ENCODE measurements around the gene TUBA8. TPM values are rescaled to one million over a fixed set of nuclear protein-coding genes. Genes with fewer than 3 reads are reported as not detected.
"Not testable (repeated sequence)": the region's sequence is repeated elsewhere in the genome, so short reads cannot be mapped to it uniquely, and the experiment has no call there.

Gene TUBA8
- total RNA-seq, 1 experiment from 2014 or later = 0.42 TPM

DNA sequence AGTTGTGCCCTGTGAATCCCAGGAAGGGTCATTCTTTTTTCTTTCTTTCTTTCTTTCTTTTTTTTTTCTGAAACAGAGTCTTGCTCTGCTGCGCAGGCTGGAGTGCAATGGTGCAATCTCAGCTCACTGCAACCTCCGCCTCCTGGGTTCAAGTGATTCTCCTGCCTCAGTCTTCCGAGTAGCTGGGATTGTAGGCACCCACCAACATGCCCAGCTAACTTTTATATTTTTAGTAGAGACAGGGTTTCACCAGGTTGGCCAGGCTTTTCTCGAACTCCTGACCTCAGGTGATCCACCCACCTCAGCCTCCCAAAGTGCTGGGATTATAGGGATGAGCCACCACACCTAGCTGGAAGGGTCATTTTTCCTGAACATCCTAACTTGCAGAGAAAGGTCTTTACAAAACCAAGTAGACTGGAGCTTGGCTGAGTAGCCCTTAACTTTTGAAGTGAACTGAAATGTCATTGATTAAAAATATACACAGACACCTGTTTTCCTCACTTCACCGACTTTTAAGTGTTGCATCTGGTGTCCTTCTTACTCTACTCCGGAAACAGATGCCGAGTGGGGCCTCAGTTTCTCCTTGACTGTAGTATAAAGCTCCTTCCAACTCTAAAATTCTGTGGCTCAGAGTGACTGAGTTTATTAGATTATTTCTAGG is 39.2 kb upstream of the TUBA8 start:
- not testable (repeated sequence) for H3K36me3 ChIP-seq; H3K4me3 ChIP-seq; DNase-seq (ENCODE audit: low read depth in 1 of 2, low spot score in 2 of 2); H3K27me3 ChIP-seq (replicated peaks); H3K9me3 ChIP-seq (replicated peaks); H3K27ac ChIP-seq
- peaks cover 21% of the 10 kb centered on the region for H3K4me1 ChIP-seq (replicated peaks)

DNA sequence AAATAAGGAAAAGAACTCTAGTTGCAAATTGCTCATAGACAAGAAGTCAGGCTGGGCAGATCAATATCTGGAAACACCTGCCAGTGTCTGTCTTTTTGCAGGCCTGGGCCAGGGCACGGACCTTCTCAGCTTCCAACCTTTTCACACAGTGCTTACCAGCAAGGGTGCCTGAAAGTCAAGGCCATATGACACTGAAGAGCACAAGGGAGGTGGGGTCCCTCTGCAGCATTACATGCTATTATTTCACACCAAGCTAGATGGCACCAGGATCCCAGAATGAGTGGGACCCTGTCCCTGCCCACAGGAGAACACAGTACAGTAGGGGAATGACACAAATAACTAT is 38.7 kb upstream of the TUBA8 start:
- DNase-seq (ENCODE audit: low read depth in 1 of 2, low spot score in 2 of 2) = no peak
- Histone ChIP-seq H3K27me3 (replicated peaks) (no peaks in the 10 kb centered on the region), H3K9me3 (replicated peaks) (no peaks in the 10 kb centered on the region), H3K36me3 (no peaks in the 10 kb centered on the region), H3K4me1 (replicated peaks) (peaks cover 26% of the 10 kb centered on the region), H3K4me3 (no peak overlapping the region), H3K27ac (no peak overlapping the region)

DNA sequence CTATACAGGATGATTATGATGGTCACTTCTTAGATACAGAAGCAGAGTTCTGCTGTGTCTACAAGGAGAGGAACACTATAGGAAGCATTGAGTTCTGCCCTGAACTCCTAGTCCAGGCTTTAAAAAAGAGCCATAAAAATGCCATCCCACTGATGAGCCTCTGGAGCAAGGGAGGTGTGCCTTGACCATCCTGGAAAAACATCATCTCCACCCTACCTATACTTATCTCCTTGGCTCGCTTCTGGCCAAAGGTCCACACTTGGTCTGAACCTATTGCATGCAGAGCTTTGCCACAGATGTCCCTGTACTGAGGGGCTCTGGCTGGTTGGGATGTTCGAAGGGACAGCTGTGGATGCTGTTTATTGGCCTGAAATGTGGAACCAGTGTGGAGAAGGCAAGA is 37.1 kb upstream of the TUBA8 start:
- H3K4me1 ChIP-seq (replicated peaks) = peaks cover 17% of the 10 kb centered on the region
- 0 out of 2 replicates have a peak, but pooled peaks cover 4% of the 10 kb centered on the region for H3K36me3 ChIP-seq
- H3K4me3 ChIP-seq = no peak overlapping the region
- no peak overlapping the region for H3K27ac ChIP-seq
- no peak for DNase-seq (ENCODE audit: low read depth in 1 of 2, low spot score in 2 of 2)
- no peaks in the 10 kb centered on the region for H3K27me3 ChIP-seq (replicated peaks)
- H3K9me3 ChIP-seq (replicated peaks) = no peaks in the 10 kb centered on the region

DNA sequence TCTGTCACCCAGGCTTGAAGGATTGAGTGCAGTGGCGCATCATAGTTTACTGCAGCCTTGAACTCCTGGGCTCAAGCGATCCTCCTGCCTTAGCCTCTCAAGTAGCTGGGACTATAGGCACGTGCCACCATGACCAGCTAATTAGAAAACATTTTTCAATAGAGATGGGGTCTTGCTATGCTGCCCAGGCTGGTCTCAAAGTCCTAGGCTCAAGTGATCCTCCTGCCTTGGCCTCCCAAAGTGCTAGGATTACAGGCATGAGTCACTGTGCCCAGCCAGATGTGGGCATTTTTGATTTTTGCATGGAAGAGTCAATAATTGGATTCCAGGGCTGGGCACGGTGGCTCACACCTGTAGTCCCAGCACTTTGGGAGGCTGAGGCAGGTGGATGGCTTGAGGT is 36.7 kb upstream of the TUBA8 start:
- H3K9me3 ChIP-seq (replicated peaks); H3K27me3 ChIP-seq (replicated peaks); DNase-seq (ENCODE audit: low read depth in 1 of 2, low spot score in 2 of 2); H3K27ac ChIP-seq; H3K36me3 ChIP-seq; H3K4me3 ChIP-seq: not testable (repeated sequence)
- peaks cover 18% of the 10 kb centered on the region for H3K4me1 ChIP-seq (replicated peaks)

DNA sequence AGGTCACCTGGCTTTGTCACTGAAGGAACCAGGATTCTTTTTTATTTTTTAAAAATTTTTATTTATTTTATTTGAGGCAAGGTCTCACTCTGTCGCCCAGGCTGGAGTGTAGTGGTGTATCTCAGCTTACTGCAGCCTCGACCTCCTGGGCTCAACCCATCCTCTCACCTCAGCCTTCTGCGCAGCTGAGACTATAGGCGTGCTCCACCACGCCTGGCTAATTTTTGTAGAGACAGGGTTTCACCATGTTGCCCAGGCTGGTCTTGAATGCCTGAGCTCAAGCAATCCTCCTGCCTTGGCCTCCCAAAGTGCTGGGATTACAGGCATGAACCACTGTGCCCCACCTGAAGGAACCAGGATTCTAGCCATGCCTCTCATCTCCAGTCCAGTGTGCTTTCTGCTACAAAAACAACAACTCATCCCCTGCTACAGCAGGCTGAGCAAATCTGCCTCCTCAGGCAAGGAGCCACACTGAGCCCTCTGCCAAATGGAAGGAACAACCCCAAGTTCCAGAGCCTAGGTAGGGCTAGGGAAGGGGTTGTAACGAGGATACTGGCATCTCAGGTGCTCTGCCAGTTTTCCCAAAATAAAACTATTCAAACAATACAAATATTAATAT is 35.4 kb upstream of the TUBA8 start:
- no peaks in the 10 kb centered on the region for H3K27me3 ChIP-seq (replicated peaks)
- H3K27ac ChIP-seq = no peak overlapping the region
- H3K4me3 ChIP-seq = no peak overlapping the region
- no peaks in the 10 kb centered on the region for H3K9me3 ChIP-seq (replicated peaks)
- peaks cover 21% of the 10 kb centered on the region for H3K4me1 ChIP-seq (replicated peaks)
- H3K36me3 ChIP-seq = peaks cover 14% of the 10 kb centered on the region
- DNase-seq (ENCODE audit: low read depth in 1 of 2, low spot score in 2 of 2) = no peak

DNA sequence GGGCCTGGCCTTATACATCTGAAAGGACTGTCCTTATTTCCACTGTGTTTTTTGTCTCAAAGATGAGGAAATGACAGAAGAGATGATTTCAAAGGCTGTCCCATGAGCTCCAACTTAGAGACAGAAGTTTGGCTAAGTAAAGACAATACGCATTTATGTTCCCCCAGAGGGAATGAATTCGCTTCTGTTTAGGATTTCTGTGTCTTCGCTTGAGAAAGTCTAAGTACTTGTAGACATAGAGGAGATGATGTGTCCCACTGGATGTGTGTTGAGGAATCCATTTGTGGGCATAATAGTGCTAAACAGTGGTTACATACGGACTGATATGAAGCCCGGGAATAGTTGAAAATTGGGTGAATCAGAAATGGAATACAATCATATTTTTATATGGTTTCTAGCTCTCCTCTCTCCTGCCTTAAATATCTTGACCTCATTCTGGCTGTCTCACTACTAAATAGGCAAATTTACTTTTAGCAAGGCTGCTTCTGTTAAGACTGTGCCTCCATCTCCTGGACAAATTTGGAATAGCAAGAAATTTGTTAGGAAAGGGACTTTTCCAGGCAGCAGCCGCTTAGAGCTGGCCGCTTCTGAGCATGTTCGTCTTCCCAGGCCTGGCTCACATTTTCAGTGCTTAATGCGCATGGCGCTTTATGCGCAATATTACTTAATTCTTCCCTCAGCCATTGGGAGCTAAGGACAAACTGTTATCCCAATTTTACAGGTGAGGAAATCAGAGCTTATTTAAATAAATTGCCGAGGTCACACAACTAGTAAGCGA is 34.7 kb upstream of the TUBA8 start:
- Histone ChIP-seq H3K27ac (no peak overlapping the region), H3K4me1 (replicated peaks) (peaks cover 21% of the 10 kb centered on the region), H3K27me3 (replicated peaks) (no peaks in the 10 kb centered on the region), H3K4me3 (no peak overlapping the region), H3K9me3 (replicated peaks) (no peaks in the 10 kb centered on the region), H3K36me3 (peaks cover 21% of the 10 kb centered on the region)
- peak in 1 of 2 experiments; percentile 81 for DNase-seq (ENCODE audit: low read depth in 1 of 2, low spot score in 2 of 2)

DNA sequence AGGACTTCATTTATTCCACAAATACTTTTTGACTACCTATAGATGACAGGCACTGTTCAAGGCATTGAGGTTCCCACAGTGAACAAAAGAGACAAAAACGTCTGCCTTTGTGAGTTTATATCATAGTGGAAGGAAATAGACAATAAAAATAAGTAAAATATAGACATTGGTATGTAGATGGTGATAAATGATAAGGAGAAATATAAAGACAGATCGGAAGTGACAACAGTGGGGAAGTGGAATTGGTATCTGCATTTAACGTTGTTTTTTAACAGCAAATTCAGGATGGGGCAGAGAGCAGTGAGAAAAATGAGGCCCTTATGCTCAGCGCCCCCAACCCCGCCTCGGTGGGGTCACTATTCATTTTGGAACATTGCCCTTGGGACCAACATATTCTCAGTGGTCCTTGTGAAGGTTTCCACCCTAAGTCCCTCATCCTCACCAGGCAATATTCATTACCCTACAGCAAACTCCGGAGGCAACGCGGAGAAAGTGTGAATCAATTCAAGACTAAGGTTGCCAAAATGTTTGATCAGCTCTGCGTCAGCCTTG is 33.4 kb upstream of the TUBA8 start:
- Histone ChIP-seq H3K4me3 (peak overlapping the region; percentile 70), H3K4me1 (replicated peaks) (peaks cover 21% of the 10 kb centered on the region), H3K36me3 (peaks cover 33% of the 10 kb centered on the region), H3K27ac (peak overlapping the region; percentile 42), H3K27me3 (replicated peaks) (no peaks in the 10 kb centered on the region), H3K9me3 (replicated peaks) (no peaks in the 10 kb centered on the region)
- DNase-seq (ENCODE audit: low read depth in 1 of 2, low spot score in 2 of 2) = no peak

DNA sequence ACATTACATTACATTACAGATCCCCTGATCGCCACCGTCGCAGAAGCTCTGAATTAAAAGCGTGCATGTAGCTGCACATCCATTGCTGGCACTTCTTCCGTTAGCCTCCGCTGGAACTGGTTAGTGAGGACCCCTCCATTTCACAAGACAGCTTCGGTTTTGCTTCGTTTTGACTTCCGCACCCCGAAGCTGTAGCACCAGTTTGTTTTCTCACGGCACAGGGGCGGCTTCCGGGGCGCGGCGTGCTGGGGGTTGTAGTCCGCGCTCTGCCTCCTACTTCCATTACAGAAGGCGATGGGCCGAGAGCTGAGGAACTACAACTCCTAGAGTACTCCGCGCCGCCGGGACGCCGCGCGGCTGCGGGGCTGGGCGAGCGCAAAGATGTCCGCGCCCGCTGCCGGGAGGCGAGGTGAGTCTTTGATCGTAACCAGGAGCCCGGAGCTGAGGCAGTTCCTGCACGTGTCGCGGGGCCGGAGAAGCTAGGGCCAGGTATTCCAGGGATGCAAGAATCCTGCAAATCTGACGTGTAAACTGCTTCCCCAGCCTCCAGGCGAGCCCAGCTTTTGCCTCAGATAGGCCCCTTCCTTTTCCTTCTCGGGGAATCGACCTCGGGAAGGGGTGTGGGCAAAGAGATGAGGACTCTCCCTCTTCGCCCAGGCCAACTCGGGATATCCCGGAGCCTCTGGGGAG is 32.8 kb upstream of the TUBA8 start, which contains the start of gene PEX26:
Gene PEX26 (plus strand): TSS at position 352 of the 690 bp plus-strand sequence. CDS start 387 bp downstream, outside the sequence.
- peak within 1 kb of the TSS; percentile 70 for H3K4me3 ChIP-seq
- peak; percentile 86 to 93 for DNase-seq (ENCODE audit: low read depth in 1 of 2, low spot score in 2 of 2)
- H3K9me3 ChIP-seq (replicated peaks) = no peaks in the 10 kb centered on the region
- peak within 1 kb of the TSS; percentile 42 for H3K27ac ChIP-seq
- H3K27me3 ChIP-seq (replicated peaks) = no peaks in the 10 kb centered on the region
- peaks cover 39% of the 10 kb centered on the region for H3K36me3 ChIP-seq
- H3K4me1 ChIP-seq (replicated peaks) = peaks cover 21% of the 10 kb centered on the region

DNA sequence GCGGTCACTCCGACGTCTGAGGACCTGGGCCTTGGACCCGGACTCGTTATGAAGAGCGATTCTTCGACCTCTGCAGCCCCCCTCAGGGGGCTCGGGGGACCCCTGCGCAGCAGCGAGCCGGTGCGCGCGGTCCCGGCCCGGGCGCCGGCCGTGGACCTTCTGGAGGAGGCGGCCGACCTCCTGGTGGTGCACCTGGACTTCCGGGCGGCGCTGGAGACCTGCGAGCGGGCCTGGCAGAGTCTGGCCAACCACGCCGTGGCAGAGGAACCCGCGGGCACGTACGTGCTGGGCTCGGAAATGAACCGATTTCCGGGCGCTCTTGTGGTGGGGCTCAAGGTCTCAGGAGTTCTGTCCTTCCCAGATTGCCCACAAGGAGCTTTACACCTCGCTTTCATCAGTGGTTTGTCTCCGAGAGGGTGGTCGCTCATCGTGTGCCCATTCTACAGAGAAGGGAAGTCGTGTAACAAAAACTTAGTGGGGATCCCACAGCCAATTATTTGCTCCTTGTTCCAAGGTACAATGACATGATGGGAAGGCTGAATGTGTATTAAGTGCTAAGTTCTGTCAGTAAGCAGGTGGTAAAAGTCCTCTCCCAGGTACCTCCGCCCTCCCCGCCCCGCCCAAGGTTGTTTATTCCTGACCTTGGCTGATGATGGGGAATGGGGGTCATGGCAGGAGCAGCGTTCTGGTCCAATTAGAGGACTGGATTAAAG is 32.1 kb upstream of the TUBA8 start:
- Histone ChIP-seq H3K4me3 (peak overlapping the region; percentile 70), H3K4me1 (replicated peaks) (peaks cover 21% of the 10 kb centered on the region), H3K27me3 (replicated peaks) (no peaks in the 10 kb centered on the region), H3K9me3 (replicated peaks) (no peaks in the 10 kb centered on the region), H3K27ac (peak overlapping the region; percentile 38), H3K36me3 (peaks cover 46% of the 10 kb centered on the region)
- DNase-seq (ENCODE audit: low read depth in 1 of 2, low spot score in 2 of 2) = peak in 1 of 2 experiments; percentile 25

DNA sequence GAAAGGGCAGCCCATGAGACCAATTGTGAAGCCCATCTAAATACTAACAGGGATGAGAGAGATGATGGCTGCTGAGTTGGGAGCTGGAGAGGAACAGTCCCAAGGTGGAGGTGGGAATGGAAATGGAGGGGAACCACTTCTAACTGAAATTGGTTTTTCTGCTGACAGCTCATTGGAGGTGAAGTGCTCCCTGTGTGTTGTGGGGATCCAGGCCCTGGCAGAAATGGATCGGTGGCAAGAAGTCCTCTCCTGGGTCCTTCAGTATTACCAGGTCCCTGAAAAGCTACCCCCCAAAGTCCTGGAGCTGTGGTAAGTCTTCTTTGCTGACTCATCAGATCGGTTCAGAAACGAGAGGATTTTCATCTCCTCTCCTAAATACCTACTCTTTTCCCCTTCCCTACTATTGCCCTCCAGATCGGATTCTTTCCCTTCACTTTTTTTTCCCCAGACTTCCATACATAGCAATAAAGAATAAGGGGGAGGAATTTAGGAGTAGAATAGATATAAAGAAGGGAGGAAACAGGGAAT is 30.8 kb upstream of the TUBA8 start:
- H3K4me1 ChIP-seq (replicated peaks) = peaks cover 21% of the 10 kb centered on the region
- peaks cover 59% of the 10 kb centered on the region for H3K36me3 ChIP-seq
- no peaks in the 10 kb centered on the region for H3K9me3 ChIP-seq (replicated peaks)
- no peak overlapping the region for H3K27ac ChIP-seq
- DNase-seq (ENCODE audit: low read depth in 1 of 2, low spot score in 2 of 2) = no peak
- no peak overlapping the region for H3K4me3 ChIP-seq
- no peaks in the 10 kb centered on the region for H3K27me3 ChIP-seq (replicated peaks)

DNA sequence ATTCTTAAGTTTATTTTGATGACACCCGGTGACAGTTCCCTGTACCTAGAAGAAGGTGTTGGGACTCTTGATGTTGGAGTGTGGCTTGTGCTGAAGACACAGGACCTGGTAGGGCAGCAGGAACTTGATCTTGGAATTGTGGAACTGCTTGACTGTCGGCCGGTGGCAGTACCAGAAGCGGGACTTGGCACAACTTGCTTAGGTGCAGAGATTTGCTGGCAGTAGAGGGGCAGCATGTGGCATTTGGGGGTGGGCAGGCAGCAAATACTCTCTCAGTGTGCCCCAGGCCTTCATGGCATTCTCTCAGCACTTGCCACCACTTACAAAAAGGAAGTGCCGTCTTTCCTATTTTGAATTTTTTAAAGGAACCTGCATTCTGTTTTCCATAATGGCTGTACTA is 29.2 kb upstream of the TUBA8 start:
- Histone ChIP-seq H3K4me3 (no peak overlapping the region), H3K36me3 (peaks cover 76% of the 10 kb centered on the region), H3K4me1 (replicated peaks) (peaks cover 18% of the 10 kb centered on the region), H3K9me3 (replicated peaks) (no peaks in the 10 kb centered on the region), H3K27me3 (replicated peaks) (no peaks in the 10 kb centered on the region), H3K27ac (no peak overlapping the region)
- no peak for DNase-seq (ENCODE audit: low read depth in 1 of 2, low spot score in 2 of 2)

DNA sequence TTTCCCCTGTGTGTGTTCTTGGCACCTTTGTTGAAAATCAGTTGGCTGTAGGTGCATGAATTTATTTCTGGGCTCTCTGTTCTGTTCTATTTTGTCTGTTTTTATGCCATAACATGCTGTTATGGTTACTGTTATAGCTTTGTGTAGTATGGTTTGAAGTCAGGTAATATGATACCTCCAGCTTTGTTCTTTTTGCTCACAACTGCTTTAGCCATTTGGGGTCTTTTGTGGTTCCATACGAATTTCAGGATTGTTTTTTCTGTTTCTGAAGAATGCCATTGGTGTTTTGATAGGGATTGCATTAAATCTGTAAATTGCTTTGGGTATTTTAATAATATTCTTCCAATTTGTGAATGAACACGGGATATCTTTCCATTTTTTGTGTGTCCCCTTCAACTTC is 28.1 kb upstream of the TUBA8 start:
- Histone ChIP-seq H3K36me3 (peaks cover 83% of the 10 kb centered on the region), H3K4me3 (no peak overlapping the region), H3K4me1 (replicated peaks) (peaks cover 8% of the 10 kb centered on the region; the same call in 1 of the 2 replicates), H3K27me3 (replicated peaks) (no peaks in the 10 kb centered on the region), H3K9me3 (replicated peaks) (no peaks in the 10 kb centered on the region), H3K27ac (no peak overlapping the region)
- DNase-seq (ENCODE audit: low read depth in 1 of 2, low spot score in 2 of 2) = no peak

DNA sequence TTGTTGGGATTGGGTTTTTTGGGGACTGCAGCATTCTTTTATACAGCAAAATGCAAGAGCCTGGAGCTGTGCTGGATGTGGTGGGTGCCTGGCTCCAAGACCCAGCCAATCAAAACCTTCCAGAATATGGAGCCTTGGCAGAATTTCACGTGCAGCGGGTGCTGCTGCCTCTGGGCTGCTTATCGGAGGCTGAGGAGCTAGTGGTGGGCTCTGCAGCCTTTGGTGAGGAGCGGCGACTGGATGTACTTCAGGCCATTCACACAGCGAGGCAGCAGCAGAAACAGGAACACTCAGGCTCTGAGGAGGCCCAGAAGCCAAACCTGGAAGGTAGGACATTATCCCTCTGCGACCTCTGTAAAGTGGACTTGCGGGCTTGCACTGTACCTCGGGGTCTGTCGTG is 27.2 kb upstream of the TUBA8 start:
- Histone ChIP-seq H3K9me3 (replicated peaks) (no peaks in the 10 kb centered on the region), H3K4me3 (no peak overlapping the region), H3K36me3 (peaks cover 89% of the 10 kb centered on the region), H3K27me3 (replicated peaks) (no peaks in the 10 kb centered on the region), H3K27ac (no peak overlapping the region), H3K4me1 (replicated peaks) (peaks cover 8% of the 10 kb centered on the region; the same call in 1 of the 2 replicates)
- DNase-seq (ENCODE audit: low read depth in 1 of 2, low spot score in 2 of 2) = no peak
